Measurements from ENCODE around the gene DEFB132.
"Not testable (repeated sequence)": the region's sequence is repeated elsewhere in the genome, so short reads cannot be mapped to it uniquely, and the experiment has no call there.

The DEFB132 gene, protein sequence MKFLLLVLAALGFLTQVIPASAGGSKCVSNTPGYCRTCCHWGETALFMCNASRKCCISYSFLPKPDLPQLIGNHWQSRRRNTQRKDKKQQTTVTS

DNA sequence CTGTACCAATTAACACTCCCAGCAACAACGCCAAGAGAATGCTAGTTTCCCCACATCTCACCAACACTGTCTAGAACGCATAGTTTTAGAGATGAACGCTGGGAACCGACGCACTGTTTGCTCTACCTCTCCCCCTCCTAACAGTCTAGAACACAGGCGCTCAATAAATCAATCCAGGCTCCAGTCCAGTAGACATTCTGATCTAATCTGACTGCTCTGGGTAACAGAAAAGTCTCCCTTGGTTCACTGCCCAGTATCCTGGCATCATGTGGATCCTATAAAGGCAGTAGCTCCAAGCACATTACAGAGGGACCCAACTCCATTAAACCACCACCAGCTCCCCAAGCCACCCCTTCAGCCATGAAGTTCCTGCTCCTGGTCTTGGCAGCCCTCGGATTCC is at the start of gene DEFB132:
Gene DEFB132, plus strand, starts transcription at position 306 of the 400 bp plus-strand sequence. Its CDS starts 55 bp downstream, at position 361.
- no peak for ATAC-seq

DNA sequence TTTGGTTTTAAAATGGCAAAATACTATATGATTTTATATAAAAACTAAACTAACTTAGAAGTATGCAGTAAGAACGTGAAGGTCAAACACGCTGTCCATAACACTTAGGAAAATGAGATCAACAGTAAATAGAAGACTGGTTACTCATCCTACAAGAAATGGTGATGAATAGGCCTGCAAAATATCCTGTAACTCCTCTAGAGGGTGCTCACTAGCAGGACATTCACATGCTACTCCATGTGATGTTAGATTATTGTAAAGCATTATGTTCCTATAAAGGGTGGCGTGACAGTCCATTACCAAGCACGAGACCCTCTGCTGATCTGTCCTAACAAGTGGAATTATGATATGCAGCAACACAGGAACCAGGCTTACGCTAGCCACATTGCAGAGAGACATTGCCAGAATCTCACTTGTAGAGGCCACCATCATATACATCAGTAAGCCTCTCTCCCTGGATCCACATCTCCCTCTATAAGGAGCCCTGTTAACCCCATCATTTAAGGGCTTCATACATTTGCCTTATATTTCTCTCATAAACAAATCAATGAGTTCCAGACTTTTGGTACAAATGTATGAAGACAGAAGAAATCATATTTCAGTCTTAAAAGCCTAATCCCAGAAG is 48.5 kb upstream of the DEFB132 start:
- DNase-seq = no peak

More for the DNA sequence above, at the start of gene DEFB132:
- DNase-seq = no peak

DNA sequence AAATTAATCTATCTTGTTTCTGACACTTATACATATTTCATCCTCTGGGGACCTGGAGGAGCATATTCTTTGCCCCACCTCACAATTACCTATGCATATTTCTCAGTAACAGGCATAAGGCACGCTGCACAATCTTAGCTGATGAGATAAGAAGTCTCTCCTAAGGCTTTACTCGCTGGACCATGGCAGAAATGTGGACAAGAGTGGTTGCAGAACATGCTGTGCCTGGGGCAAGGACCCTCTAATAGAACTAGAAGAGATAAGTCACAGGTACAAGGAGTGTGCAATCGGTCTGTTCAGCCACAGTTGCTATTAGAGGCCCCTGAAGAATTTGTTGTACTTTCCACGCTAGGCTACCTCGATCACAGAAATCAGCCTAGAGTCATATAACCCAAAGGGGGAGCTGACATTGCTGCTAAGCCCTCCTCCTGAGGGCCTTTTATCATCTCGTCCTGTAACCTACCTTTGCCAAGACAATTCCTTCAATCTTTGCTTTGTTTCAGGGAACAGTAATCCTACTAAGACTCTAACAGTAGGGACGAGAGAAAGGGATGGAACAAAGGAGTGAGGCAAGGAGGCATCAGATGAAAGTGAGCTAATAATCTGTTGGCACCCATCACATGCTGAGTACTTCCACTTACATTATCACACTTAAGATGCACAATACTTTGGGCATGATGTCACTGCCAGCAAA is 46.6 kb upstream of the DEFB132 start:
- no peak for DNase-seq

More for the DNA sequence above, 48.5 kb upstream of the DEFB132 start:
- ATAC-seq = peak; percentile 76

DNA sequence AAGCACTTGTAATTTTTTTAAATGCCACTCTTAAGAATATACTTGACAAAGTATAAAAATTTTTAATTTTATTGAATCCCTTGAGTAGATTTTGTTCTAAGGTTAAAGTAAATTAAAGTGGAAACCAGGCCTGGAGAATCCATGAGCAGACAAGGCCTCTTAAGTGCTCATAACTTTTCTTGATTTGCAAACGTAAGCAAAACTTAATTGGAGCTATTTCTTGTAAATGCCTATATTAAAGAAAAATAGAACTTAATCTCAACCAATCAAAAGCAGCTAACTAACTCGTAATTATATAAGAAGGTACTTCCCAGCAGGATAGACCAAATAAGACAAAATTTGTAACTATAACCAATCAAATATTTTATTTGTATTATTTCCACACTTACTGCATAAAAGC is 43.1 kb upstream of the DEFB132 start:
- ATAC-seq = no peak
- DNase-seq = no peak

More for the DNA sequence above, 46.6 kb upstream of the DEFB132 start:
- ATAC-seq = no peak

DNA sequence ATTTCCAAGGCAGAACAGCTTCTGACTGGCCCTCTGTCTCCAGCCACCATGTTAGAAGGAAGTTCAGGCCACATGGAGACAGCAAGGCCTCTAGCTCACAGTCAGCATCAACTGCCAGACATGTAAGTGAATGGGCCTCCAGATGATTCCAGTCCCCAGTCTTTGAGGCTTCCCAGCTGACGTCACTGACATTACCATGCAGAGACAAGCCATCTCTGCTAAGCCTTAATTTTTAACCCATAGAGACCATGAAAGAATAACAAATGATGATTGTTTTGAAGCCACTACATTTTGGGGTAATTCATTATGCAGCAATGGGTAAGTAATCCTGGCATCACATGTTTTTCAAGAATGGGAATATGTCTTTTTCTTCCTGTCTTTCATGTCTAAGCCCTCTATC is 41.7 kb upstream of the DEFB132 start:
- ATAC-seq (no peak), DNase-seq (no peak)

DNA sequence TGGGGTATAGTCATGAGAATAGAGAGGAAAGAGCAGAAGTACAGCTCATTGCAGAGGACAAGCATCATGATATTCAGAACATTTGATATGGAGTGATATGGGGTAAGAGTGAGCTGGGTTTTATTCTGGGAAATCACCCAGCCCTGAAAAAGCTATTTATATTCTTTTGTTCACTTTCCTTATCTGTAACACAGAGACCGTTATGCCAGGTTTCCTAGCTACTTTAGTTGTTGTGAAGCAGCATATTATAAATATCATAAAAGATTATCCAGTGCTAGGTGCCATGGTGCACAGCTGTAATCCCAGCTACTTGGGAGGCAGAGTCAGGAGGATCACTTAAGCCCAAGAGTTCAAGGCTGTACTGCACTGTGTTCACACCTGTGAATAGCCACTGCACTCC is 40.3 kb upstream of the DEFB132 start:
- DNase-seq = no peak
- ATAC-seq = no peak

DNA sequence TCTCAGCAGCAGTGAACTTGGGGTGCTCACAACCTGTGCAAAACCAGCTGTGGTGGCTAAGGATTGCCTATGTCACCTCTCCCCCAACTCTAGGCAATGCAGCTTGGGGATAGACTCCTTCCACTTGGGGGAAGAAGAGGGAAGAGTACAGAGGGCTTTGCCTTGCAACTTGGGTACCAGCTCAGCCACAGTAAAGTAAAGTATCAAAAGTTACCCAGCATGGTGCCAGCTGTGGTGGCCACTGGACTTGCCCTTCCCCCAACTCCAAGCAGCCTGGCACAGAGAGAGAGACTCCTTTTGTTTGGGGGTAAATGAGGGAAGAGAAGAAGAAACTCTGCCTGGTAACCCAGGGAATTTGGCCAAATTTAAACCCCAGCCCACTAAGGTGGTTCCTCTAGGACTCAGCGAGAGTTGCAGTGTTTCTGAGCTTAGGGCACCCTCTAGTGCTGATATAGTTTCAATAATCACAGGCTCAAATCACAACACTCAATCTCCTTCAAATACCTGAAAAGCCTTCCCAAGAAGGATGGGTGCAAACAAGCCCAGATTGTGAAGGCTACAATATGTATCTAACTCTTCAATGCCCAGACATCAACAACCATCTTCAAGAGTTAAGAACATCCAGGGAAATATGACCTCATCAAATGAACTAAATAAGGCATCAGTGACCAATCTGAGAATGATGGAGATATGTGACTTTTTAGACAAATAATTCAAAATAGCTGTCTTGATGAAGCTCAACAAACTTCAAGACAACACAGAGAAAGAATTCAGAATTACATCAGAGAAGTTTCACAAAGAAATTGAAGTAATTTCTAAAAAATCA is 38.0 kb upstream of the DEFB132 start:
- DNase-seq (no peak), ATAC-seq (no peak)

DNA sequence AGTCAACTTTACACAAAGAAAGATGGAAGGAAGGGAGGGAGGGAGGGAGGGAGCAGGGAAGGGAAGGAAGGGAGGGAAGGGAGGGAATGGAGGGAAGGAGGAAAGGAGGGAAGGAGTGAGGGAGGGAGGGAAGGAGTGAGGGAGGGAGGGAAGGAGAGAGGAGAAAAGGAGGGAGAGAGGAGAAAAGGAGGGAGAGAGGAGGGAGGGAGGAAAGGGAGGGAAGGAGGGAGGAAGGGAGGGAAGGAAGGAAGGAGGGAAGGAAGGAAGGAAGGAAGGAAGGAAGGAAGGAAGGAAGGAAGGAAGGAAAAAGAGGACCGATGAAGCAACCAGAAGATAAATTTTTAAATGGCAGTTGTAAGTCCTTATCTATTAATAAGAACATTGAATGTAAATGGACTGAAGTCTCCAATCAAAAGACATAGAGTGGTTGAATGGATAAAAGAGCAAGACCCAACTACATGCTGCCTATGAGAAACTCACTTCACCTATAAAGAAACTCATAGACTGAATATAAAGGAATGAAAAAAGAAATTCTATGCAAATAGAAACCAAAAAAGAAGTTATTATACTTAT is 36.2 kb upstream of the DEFB132 start:
- ATAC-seq (no peak), DNase-seq (no peak)

DNA sequence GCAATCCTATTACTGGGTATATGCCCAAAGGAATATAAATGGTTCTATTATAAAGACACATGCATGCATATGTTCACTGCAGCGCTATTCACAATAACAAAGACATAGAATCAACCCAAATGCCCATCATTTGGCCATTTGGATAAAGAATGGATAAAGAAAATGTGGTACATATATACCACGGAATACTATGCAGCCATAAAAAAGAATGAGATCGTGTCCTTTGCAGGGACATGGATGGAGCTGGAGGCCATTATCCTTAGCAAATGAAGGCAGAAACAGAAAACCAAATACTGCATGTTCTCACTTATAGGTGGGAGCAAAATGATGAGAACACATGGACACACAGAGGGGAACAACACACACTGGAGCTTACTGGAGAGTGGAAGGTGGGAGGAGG is 31.6 kb upstream of the DEFB132 start:
- not testable (repeated sequence) for DNase-seq, ATAC-seq

DNA sequence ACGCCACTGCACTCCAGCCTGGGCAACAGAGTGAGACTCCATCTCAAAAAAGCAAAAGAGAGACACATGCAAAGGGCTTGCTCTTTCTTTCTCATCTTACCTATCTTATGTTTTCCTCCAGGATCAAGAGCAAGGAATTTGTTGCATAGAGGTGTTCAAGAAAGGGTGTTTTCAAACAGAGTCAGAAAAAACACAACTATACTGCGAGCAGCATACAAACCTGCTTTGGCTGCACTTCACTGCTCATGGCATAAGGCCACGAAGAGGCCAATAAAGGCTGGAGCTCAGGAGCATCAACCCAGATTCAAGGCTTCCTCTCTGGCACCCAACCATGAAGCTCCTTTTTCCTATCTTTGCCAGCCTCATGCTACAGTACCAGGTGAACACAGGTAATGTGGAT is 30.6 kb upstream of the DEFB132 start, which contains the start of gene DEFB129:
Gene DEFB129, plus strand, starts transcription at position 301 of the 400 bp plus-strand sequence. Its CDS starts 31 bp downstream, at position 332.
- no peak for ATAC-seq
- DNase-seq = no peak

DNA sequence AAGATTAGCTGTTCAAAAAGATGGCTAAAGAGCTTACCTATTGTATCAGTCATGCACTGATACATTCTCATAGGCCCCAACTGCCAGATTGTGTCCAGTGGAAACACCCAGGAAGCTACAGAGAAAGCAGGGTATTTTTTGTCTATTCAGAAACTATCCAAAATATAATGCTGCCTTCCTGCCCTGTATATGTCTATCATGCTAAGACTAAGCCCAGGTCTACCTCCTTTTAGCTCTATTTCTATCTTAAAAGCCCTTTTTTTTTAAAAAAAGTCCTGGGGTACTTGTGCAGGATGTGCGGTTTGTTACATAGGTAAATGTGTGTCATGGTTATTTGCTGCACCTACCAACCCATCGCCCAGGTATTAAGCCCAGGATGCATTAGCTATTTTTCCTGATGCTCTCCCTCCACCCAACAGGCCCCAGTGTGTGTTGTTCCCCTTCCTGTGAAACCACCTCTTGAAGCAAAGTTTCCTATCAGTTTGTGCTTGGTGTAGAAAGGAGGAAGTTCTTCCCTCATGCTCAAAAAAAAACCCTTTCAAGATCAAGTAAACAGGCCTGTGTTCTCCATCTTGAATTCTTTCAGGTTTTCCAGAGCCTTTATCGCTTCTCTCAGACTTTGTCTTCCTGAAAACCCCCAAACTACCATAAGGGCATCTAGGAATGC is 30.0 kb upstream of the DEFB132 start:
- no peak for ATAC-seq
- DNase-seq = no peak

DNA sequence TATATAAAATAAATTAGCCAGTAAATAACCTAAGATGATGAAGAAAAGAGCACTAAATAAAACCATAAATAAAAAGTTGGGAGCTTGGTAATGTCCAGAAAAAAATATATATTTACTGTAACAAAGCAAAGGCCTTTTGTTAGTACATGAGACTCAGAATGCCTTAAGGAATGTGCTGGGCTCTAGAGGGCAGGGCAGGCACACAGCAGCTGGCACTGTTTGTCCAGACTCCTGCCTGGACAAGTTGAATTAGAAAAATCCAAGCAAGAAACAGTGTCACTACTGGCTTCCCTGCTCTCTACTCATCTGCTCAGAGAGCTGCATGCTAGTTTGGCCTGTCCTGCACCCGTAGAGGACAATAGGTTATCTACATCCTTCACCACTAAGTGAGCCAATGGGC is 21.6 kb upstream of the DEFB132 start:
- no peak for DNase-seq
- ATAC-seq = no peak

DNA sequence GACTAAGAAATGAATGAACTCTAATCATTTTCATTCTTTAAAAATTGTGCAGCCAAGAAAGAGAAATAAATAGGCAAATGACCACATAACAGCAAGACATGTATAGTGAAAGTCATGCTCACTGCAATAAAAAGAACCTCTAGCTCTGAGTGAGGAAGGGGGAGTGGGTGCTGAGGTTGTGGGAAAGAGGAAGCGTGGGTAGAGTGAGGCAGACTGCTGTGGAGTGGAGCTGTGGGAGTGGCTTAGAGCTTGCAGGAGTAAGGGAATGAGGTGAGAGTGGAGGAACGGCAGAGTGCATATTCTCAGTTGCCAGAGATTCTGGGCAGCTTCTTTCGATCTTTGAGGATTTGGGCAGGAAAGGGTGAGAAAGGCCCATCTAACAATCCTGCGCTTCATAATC is 20.0 kb upstream of the DEFB132 start:
- peak; percentile 89 for ATAC-seq

DNA sequence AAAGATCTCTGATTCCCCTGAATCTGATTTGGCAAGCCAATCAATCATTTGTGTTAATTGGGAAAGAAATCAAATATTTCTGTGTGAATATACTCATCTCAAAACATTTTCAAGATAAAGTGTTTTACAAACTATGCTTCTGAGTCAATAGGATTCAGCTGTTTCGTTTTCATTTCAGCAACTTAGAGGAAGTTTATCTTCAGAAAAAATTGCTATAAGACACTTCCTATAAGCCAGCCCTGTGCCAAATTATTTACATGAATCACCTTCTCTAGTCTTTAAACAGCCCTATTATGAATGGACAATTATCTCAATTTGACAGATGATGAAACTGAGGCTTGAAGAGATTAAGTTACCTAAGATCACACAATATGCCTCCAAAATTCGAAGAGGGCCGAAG is 19.6 kb upstream of the DEFB132 start:
- DNase-seq (no peak), ATAC-seq (peak; percentile 44)

More for the DNA sequence above, 20.0 kb upstream of the DEFB132 start:
- DNase-seq = peak; percentile 33

DNA sequence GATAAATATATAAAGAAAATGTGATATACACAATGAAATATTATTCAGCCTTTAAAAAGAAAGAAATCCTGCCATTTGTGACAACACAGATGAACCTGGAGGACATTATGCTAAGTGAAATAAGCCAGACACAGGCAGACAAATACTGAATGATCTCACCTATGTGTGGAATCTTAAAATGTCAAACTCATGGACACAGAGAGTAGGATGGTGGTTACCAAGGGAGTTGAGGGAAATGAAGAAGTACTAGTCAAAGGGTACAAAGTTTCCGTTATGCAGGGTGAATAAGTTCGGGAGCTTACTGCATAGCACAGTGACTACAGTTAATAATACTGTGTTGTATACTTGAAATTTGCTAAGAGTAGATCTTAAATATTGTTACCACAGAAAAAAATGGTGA is 14.6 kb upstream of the DEFB132 start:
- DNase-seq (no peak), ATAC-seq (peak; percentile 28)

DNA sequence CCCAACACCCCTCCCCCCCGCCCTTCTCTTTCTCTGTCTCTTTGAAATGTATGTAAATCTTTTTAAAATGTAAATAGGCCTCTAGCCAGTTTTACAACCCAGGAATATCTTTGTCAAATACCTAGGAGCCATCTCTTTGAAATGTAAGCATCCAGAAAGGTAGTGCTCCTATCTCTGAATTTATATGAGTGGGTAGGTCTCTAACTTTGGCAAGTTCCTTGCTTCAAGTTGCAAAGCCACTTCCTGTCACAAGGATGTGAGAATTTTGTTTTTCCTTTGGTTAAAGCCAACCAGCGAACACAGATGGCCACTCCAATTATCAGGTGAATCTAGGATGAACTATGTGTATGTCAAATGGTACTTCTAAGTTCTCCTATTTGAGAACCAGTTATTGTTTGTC is 6.2 kb upstream of the DEFB132 start:
- no peak for ATAC-seq
- no peak for DNase-seq

DNA sequence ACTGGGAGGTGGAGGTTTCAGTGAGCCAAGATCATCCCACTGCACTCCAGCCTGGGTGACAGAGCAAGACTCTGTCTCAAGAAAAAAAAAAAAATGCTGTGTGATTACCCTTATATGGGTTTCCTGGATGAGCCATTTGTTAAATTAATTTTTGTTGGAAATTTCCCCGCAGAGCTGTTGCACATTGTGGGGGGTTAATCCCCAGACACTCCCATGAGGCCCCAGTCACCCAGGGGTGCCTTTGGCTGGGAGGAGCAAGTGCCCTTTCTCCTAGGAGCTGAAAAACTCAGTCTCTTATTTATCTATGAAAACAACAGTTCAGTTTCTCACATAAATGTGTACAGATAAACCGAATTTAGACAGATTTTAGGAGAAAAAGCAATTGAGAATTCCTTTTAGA is 4.7 kb upstream of the DEFB132 start:
- DNase-seq (no peak), ATAC-seq (no peak)

DNA sequence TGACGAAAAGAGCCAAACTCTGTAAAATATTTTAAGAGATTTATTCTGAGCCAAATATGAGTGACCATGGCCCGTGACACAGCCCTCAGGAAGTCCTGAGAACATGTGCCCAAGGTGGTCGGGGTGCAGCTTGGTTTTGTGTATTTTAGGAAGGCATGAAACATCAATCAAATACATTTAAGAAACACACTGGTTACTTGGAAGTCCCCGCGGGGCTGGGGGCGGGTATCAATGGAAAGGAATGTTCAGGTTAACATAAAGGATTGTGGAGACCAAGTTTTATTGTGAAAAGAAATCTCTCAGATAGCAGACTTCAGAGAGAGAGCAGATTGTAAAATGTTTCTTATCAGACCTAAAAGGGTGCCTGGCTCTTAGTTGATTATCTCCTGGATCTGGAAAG is 4.1 kb upstream of the DEFB132 start:
- not testable (repeated sequence) for DNase-seq, ATAC-seq

DNA sequence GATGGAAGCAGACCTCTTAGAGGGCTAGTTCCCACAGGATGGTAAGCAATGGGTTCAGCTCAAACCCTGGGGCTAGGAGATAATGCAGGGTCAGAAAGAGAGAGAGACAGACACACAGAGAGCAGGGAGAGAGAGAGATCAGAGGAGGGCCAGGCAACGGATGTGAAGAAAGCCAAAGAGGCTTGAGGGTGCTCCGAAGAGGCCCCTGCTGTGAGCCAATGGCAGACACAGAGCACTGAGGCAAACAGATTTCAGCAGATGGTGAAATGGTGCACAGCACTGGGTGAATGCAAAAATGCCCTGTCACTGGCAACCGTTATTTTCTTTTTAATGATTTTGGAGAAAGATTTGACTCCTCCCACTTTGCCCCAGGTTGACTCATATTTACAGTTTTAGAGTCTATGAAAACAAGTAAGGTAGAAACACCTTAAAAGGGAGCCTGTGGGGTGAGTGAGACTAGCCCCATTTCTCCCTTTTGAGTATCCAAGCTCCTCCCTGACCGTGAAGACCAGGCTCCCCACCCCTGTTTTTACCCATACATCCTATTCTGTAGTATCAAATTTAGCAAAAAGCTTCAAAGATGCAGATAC is 840 bp downstream of the DEFB132 start:
- no peak for ATAC-seq

DNA sequence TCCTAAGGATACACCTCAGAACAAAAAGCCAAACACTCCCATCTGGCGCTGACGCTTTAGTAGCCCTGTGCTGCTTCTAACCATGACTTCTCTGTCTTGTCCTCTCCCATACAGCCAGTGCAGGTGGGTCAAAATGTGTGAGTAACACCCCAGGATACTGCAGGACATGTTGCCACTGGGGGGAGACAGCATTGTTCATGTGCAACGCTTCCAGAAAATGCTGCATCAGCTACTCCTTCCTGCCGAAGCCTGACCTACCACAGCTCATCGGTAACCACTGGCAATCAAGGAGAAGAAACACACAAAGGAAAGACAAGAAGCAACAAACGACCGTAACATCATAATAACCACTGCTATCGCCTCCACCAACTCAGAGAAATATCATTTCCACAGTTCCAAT is 1.4 kb downstream of the DEFB132 start:
- ATAC-seq (no peak), DNase-seq (no peak)

More for the DNA sequence above, 840 bp downstream of the DEFB132 start:
- DNase-seq = no peak

DNA sequence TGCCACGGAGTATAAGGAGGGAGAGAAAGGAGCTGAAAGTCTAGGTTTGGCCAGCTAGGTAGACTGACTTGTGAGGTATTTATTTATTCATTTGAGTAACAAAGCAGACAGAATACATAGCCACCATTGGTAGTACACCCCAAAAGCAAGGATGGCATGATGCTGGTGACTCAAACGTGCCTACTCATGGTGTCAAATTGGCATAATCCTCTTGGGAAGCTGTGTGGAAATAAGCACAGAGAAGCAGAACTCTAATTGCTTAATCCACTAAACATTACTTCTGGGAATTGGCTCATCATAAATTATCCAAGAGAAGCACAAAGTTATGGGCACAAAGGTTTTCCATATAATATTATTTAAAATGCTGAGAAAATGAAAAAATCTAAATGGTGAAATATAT is 2.5 kb downstream of the DEFB132 start:
- no peak for DNase-seq
- no peak for ATAC-seq

All from stimulated activated naive CD8-positive, alpha-beta T cell treated with anti-CD3 and anti-CD28 coated beads, Interleukin-15, Interleukin-2, amounts not matched to agents 100 U/mL and 50 U/mL, for 24 hours (primary cell).